ENCODE measurements around the gene DNAI4.
"Not testable (repeated sequence)": the region's sequence is repeated elsewhere in the genome, so short reads cannot be mapped to it uniquely, and the experiment has no call there.

DNAI4 gene

DNA sequence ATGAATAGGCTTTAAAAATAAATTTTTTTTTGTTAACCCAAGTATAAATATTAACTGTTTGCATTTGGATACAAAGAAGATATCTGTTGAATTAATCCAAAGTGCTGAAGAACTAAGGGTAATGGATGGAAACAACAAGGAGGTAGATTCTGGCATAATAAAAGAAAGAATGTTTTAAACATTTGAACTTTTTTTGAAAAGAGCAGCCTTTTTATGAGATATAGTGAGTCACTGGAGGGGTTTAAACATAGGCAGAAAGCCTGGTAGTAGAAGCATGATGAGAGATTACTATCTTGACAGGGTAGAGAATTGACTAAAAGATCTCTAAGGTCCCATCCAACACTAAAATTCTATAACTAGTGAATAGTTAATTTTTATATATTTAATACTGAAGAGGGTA, 2.9 kb upstream of the DNAI4 start:
- DNase-seq: no peak

DNA sequence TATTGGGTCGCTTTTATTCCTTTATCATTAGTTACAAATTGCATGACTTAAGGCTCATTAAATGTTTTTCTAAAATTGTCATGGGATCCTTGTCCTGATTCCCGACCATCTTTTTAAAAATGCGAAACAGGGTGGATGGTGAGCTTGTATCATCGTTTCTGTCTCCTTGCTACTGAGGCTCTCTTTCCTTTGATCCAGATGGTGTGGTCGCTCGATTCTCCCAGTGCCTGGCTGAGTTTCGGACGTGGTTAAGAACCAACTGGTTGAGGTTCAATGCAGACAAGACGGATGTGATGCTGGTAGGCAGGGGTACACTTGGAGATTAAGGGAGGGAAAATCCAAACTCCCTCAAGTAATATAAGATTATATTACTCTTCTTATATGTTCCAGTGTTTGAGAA, 1.3 kb upstream of the DNAI4 start:
- no peak for DNase-seq

DNA sequence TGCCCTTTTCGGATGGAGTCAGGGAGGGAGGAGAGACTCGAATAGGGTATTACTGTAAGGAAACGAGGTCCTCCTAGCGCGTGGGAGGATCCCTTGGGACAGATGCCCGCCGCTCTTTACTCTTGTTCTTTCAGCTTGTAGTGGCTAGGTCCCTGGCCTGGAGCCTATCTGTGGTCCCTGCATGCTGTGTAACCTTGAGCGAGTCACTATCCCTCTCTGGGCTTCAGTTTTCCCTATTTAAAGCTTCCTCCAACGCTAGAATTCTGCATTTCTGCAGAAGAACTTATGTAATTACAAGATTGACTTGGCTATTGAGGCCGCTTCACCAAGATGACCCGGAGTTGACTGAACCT, 878 bp upstream of the DNAI4 start:
- DNase-seq: no peak

DNA sequence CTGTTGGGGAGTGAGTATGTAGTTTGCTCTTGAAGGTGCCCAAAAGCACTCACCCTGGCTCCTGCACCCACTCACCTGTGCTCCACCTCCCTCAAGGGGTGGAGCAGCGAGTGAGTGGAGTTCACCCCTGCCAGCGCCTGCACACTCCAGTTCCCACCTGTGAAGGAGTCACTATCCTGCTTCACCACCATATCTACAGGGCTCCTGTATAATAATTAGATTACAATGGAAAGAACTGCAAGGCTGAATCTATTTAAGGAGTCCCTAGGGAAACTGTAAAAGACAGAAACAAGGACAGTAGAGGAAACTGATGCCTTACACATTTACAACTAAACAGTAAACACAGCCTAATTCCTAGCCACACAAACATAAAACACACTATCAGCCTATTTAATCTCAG, 4.1 kb downstream of the DNAI4 start:
- DNase-seq: no peak

DNA sequence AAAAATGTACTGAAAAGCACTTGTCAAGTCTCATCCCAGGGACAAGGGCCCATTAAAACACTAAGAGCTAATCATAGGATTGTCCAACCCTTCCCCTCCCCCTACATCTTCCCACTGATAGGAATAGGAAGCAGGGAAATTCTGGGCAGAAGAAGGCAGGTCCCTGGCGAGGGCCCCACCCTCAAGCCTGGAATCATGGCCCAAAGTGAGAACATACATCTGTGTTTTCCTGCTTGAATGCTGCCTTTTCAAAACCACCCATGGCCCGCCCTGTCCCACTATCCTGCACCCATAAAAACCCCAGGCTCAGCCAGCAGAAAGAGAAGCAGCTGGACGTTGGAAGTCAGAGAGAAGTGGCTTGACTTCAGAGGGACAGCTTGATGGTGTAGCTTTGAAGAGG, 4.8 kb downstream of the DNAI4 start:
- DNase-seq: no peak

DNA sequence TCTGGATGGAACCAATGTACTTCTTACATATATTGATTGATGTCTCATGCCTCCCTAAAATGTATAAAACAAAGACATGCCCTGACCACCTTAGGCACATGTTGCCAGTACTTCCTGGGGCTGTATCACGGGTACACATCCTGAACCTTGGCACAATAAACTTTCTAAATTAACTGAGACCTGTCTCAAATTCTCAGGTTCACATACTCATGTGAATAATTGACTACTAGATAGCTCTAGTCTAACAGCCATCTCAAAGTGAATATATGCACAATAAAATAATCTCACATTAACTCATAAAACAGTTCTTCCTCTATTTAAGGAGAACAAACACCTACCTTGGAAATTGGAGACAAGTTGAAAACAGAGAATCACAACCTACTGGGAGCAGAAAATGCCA, 5.6 kb downstream of the DNAI4 start:
- DNase-seq: no peak

DNA sequence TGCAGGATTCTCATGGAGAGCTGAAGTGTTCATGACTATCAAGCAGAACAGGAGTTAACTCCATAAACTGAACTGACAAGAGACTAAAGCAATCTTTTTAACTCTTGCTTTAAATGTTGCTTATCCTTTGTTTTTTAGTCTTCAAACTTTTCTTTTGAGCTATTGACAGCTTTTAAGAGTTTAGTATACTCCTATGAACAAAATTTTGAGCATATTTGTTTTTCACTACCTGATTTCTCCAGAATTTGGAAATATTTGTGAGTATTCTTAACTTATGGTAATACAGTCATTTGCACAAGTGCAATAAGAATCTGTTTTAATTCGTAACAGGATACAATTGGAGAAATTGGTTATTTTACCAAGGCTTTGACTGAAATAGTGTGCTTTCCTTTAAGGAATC, 7.2 kb downstream of the DNAI4 start:
- DNase-seq: no peak

DNA sequence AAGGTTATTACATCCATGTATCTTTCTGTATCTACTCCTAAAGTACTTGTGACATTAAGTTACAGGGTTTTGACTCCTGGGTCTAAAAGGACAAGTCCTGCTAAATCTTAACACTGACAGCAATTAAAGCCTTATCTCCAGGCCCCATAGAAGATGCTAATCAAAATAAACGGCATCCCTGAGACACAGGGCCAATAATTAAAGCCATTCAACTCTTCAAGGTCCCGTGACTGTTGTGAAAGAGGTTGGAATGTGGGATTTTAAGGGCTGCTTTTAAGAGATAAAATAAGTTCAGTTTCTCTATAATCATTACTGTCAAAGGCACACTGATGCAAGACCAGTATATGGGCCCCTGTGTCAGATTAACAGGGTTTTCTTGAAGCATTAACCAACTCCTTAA, 8.3 kb downstream of the DNAI4 start:
- no peak for DNase-seq

DNA sequence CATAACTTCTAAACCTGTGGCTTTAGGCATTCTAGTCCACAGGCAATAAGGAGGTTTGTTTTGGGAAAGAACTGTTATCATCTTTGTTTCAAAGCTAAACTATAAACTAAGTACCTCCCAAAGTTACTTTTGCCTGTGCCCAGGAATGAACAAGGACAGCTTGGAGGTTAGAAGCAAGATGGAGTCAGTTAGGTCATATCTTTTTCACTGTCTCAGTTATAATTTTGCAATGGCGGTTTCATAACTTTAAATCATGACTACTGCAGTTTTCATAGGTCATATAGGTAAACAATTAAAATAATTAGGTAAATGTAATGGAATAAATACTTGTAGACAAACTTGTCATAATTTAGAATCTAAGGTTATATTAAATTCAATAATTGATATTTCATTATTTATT, 9.5 kb downstream of the DNAI4 start:
- not testable (repeated sequence) for DNase-seq

DNA sequence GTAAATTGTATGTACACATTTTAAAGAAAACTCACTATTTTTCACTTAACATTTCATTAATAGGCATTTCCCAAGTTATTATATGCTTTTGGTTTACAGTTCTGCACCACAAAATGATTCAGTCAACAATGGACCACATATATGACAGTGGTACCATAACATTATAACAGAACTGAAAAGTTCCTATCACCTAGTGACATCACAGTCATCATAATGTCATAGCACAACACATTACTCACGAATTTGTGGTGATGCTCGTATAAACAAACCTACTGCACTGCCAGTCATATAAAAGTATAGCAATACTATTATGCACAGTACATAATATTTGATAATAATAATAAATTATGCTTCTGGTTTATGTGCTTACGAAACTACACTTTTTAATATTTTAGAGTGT, 30.9 kb downstream of the DNAI4 start:
- no peak for DNase-seq

DNA sequence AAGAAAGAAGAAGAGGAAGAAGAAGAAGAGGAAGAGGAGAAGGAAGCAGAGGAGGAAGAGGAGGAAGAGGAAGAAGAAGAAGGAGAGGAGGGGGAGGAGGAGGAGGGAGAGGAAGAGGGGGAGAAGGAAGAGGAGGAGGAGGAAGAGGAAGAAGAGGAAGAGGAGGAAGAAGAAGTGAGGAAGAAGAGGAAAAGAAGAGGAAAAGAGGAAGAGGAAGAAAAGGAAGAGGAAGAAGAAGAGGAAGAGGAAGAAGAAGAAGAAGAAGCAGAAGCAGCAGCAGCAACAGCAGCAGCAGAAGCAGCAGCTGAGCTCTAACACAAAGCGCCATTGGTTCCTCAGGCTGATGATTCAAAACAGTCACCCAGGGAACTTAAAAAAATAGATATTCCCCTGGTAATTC, 34.0 kb downstream of the DNAI4 start:
- DNase-seq: no peak

DNA sequence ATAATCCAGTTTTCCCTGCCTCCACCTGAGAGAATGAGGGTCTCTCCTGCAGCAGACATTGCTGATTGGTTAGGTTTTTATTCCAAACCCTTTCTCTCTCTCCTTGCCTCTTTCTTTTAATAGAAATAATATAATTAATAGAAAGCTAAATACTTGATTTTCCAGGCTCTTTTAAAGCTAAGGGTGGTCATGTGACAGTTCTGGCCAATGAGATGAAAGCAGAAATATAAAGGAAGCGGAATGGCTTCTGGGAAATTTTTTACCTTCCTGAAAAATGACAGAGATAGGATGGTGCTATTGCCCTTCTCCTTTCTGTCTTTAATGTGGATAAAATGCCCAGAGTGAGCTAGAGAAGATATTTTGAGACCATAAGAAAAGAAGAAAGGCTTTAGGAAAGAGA, 35.6 kb downstream of the DNAI4 start:
- DNase-seq: no peak

DNA sequence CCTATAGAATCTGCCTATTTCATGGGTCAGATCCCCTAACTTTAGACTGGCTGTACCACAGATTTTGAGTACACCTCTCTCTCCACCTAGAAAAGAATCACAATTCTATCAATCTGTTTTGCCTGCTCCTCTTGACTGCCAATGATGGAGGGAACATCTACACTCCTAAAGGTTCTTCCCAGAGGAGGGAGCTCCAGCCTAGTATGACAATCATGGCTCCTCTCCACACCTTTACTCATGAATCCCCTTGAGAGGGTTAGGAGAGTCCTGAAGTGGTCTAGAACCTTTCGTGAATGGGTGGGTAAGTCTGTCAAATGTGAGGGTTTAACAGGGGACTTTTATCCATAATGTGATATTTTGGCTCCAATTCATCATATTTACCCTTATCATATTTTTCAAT, 48.0 kb downstream of the DNAI4 start:
- no peak for DNase-seq

DNA sequence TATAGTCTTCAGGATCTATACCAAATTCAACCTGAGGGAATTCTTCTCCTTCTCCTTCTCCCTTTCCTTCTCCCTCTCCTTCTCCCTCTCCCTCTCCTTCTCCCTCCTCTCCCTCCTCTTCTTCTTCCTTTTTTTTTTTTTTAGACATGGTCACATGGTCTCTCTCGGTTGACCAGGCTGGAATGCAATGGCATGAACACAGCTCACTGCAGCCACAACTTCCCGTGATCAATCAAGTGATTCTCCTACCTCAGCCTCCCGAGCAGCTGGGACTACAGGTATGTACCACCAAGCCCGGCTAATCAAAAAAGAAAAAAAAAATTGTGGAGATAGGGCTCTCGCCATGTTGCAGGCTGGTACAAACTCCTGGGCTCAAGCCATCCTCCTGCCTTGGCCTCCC, 51.5 kb downstream of the DNAI4 start:
- no peak for DNase-seq

DNA sequence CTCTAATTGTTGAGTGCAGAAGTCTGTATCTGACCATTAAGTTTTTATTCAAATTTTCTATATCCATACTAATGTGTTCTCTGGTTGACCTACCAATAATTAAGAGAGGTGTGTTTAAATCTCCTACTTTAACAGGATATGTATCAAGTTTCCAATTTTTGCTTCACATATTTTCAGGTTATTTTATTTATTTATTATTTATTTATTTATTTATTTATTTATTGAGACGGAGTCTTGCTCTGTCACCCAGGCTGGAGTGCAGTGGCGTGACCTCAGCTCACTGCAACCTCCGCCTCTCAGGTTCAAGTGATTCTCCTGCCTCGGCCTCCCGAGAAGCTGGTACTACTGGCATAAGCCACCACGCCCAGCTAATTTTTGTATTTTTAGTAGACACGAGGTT, 52.6 kb downstream of the DNAI4 start:
- DNase-seq: not testable (repeated sequence)

DNA sequence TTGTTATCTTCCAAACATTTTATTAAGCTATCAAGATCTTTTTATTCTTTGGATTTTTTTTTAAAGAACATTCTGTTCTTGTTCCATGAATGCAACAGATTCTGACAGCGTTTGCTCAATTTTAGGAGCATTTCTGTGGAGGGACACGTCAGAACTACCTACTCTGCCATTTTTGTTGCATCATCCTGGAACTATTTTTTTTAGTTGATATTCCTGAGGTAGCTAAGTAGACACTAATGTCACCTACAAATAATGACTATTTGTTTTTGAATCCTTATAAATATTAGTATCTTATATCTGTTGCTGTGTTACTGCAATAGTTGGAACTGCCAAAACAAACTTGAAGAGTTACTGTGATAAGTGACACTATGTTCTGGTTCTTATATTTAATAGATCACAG, 57.2 kb downstream of the DNAI4 start:
- no peak for DNase-seq

DNA sequence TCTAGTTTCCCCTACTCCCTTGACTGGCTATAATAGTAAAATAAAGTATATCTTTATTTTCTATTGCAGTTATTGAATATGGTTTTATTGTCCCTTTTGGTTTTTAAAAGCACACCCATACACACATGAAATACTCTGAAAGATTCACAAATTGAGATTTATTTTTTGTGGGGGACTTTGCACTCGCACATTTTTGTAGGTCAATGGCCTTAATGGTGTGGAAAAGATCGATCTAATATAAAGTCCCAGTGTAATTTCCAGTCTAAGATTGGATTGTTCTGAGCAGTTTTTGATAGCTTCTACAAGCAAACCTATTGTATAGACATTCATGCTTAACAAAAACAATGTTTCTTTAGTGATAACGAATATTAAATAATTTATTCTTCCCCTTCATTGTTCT, 64.1 kb downstream of the DNAI4 start:
- no peak for DNase-seq

DNA sequence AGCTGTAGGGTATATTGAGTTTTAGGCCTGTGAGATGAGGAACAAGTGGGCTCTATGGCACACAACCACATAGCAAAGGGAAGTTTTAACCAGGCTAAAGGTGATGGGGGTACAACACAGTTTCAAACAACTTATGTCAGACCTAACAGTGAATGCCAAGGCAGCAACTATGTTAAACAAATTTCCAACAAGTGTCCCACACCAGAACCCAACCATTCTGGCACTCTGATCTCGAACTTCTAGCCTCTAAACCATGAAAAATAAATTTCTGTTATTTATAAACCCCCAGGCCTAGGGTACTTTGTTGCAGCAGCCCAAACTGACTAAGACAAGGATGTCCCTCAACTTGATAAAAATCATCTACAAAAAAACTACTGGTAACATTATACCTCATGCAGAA, 71.3 kb downstream of the DNAI4 start:
- no peak for DNase-seq

DNA sequence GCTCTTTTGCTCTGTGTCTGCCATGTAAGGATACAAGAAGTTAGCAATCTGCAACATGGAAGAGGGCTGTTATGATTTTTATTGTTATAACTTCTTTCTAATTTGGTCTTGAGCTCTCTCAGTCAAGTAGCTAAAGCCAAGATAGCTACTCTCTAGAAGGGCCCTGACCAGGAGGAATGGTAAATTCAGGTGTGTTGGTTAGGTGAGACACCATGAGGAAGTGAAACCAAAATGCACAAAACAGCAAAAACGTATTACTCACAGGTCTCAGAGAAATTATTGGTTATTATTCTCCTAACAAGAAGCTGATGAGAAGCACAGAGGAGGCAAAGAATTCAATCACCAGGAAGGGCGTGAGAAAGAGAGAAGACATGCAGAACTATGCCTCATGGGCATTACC, 71.8 kb downstream of the DNAI4 start:
- no peak for DNase-seq

DNA sequence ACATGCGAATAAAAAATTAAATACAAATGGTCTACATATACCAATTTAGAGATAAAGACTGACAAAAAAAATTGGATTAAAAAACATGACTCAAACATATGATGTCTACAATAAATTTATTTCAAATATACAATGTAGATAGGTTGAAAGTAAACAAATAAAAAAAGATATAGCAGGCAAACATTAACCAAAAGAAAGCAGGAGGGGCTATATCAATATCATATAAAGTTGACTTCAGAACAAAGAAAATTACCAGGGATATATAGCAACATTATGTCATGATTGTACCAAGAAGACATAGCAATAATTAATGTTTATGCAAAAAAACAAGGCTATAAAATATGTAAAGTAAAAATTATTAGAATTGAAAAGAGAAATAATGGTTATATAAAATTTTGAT, 73.7 kb downstream of the DNAI4 start:
- no peak for DNase-seq

DNA sequence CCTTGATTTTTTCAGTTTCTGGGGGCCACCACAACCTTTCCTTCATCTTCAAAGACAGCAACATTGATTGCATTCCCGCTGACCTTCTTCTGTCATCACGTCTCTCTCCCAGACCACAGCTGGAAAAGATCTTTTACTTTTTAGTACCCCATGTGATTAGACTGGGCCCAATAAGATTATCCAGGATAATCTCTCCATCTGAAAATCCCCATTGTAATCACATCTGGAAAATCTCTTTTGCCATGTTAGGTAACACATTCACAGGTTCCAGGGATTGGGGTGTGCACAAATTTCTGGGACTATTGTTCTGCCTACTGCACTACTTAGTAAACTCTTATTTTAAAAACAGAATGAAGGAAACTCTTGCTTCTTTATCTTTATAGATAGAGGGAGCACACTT, 76.5 kb downstream of the DNAI4 start:
- no peak for DNase-seq

DNA sequence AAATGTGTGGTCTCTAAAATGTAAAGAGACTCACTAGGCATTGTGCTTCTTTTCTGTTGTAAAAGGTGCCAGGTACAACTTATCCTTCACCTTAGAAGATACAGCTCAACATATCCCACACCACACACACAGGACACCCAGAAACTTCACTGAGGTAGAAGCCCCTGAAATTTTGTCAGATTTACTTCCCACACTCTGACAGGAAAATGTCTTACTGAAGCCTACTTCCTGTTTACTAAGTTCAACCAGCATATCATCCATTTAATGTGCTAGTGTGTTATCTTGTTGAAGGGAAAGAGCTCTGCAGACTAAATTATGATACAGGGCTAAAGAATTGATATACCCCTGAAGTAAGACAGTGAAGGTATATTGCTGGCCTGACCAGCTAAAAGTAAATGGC, 83.7 kb downstream of the DNAI4 start:
- DNase-seq: no peak

DNA sequence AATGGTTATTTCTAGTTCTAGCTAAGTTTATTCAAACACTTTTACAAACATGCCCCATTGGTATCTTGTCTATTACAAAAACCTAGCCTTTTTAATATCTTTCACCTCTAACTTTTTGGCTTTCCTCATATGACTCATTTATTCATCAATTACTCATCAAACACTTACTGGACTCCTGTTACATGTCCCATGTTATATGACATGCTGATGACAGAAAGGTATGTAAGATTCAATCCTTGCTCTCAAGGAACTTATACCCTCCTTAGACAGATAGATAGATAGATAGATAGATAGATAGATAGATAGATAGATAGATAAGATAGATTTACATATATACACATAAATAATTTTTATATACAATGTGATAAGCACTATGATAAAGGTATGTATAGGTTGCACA, 89.7 kb downstream of the DNAI4 start:
- DNase-seq: no peak

DNA sequence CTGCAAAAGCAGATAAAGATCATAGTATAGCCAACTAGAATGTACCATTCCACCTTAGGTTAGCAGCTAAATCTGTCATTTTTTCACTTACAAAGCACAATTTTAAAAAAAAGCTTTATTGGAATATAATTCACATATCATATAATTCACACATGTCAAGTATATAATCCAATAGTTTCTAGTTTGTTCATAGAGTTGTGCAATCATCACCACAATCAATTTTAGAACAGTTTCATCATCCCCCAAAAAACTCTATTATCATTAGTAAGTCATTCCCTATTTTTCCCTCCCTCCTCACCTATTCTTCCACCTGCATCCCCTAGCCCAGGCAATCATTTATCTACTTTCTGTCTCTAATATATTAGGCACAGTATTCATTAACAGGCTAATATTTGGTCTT, 91.5 kb downstream of the DNAI4 start:
- no peak for DNase-seq

DNA sequence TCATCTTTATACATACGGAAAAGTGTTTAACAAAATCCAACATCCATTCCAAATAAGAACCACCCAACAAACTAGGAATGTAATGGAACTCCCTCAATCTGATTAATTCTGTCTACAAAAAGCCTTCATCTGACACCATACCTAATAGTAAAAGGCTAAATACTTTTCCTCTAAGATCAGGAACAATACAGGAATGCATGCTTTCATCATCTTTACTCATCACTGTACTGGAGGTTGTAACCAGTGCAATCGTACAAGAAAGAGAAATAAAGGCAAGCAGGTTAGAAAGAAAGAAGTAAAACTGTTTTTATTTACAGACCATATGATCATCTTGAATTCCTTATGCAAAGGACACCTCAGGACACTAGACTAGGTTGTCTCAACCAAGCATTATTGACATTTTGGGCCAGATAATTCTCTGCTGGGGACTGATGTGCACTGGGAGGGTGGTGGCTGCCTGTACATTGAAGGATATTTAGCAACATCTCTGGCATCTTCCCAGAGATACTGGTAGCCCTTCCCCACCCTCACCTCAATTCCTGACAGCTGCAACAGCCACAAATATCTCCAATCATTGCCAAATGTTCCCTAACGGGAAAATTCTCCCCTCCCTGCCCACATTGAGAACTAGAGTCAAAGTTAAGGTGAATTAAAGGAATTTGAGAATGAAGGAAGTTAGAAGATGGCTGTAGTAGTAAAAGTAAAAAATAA, 93.0 kb downstream of the DNAI4 start:
- no peak for DNase-seq

DNA sequence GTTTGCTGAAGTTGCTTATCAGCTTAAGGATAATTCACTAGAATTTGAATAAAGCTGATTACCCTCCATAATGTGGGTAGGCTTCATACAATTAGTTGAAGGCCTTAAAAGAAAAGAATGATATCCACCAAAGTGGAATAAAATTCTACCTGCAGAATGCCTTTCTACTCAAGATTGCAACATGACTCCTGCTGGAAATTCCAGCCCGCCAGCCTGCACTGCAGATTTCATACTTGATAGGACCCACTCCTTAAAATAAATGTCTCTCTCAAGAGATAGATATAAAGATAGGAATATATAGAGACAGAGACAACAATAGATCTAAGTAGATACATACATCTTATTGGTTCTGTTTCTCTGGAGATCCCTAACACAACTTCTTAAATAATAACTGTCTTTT, 99.9 kb downstream of the DNAI4 start:
- no peak for DNase-seq

All from kidney glomerular epithelial cell (primary cell).